ENCODE data around the gene DENND4A. TPM values are rescaled to one million over a fixed set of nuclear protein-coding genes. Genes with fewer than 3 reads are reported as not detected.
"Not testable (repeated sequence)": the region's sequence is repeated elsewhere in the genome, so short reads cannot be mapped to it uniquely, and the experiment has no call there.

Gene DENND4A
- total RNA-seq, 1 donor from 2014 or later, result 17.5 TPM

DNA sequence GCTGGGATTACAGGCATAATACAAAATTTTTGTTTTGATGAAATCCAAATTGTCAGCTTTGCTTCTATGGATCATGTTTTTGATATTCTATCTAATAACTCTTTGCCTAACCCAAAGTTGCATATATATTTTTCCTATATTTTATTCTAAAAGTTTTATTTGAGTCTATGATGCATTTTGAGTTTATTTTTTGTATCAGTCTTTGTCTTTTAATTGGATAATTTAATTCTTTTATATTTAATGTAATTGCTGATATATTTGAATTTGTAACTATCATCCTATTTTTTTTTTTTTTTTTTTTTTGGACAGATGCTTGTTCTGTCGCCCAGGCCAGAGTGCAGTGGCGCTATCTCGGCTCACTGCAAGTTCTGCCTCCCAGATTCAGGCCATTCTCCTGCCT, 19.7 kb upstream of the DENND4A start:
- H3K27me3 Mint-ChIP-seq, result no peaks in the 10 kb centered on the region
- no peak overlapping the region for H3K27ac Mint-ChIP-seq
- TF ChIP-seq, protein P1, sequence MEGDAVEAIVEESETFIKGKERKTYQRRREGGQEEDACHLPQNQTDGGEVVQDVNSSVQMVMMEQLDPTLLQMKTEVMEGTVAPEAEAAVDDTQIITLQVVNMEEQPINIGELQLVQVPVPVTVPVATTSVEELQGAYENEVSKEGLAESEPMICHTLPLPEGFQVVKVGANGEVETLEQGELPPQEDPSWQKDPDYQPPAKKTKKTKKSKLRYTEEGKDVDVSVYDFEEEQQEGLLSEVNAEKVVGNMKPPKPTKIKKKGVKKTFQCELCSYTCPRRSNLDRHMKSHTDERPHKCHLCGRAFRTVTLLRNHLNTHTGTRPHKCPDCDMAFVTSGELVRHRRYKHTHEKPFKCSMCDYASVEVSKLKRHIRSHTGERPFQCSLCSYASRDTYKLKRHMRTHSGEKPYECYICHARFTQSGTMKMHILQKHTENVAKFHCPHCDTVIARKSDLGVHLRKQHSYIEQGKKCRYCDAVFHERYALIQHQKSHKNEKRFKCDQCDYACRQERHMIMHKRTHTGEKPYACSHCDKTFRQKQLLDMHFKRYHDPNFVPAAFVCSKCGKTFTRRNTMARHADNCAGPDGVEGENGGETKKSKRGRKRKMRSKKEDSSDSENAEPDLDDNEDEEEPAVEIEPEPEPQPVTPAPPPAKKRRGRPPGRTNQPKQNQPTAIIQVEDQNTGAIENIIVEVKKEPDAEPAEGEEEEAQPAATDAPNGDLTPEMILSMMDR (IDR thresholded peaks at IDR 0.05; ENCODE audit: unreplicated experiment), result no peak
- no peak for DNase-seq (ENCODE audit: low spot score, unreplicated experiment)
- H3K4me1 Mint-ChIP-seq (ENCODE audit: low read depth), result no peaks in the 10 kb centered on the region
- H3K36me3 Mint-ChIP-seq (ENCODE audit: insufficient read depth), result no peaks in the 10 kb centered on the region
- peaks cover 3% of the 10 kb centered on the region for H3K9me3 Mint-ChIP-seq (ENCODE audit: low read depth)
- H3K4me3 Mint-ChIP-seq (ENCODE audit: low read depth), result no peak overlapping the region

DNA sequence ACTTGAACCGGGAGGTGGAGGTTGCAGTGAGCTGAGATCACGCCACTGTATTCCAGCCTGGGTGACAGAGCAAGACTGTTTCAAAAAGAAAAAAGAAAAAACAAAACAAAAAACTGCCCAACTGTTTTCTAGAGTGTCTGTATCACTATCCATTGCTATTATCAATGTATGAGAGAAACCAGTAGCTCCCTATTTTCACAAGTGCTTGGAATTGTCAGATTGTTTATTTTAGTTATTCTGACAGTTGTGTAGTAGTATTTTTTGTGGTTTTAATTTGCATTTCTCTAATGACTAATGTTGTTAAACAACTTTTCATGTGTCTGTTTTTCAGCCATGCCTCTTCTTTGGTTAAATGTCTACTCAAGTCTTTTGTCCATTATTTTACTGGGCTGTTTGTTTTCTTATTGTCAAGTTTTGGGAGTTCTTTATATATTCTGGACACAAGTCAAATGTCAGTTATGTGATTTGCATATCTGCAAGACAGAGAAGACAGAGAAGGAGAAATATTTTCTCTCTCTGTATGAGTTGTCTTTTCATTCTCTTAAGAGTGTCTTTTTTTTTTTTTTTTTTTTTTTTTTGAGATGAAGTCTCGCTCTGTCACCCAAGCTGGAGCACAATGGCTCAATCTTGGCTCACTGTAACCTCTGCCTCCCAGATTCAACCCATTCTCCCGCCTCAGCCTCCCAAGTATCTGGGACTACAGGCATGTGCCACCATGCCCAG, 19.1 kb upstream of the DENND4A start:
- not testable (repeated sequence) for H3K4me3 Mint-ChIP-seq (ENCODE audit: low read depth); H3K4me1 Mint-ChIP-seq (ENCODE audit: low read depth); H3K36me3 Mint-ChIP-seq (ENCODE audit: insufficient read depth); H3K27me3 Mint-ChIP-seq; DNase-seq (ENCODE audit: low spot score, unreplicated experiment); H3K27ac Mint-ChIP-seq; H3K9me3 Mint-ChIP-seq (ENCODE audit: low read depth)

DNA sequence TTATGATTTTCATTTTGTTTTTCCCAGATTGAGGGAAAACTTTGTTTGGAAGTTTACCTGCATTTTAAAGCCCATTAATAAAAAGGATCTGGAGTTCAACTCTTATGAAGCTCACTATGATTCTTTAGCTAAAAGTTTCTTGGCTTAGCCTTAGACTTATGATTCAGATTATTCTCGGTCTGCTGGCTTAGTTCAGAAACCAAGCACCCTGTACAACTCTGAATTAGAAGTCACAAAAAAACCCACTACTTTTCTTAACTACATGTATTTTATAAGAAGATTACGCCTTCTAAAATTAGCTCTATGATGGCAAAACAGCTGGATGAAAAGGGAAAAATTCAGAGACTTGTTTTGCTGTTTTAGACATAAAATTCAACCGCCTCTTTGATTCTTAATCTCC, 14.3 kb upstream of the DENND4A start:
- DNase-seq (ENCODE audit: low spot score, unreplicated experiment), result no peak
- no peak overlapping the region for H3K27ac Mint-ChIP-seq
- no peaks in the 10 kb centered on the region for H3K36me3 Mint-ChIP-seq (ENCODE audit: insufficient read depth)
- TF ChIP-seq, protein P1 (IDR thresholded peaks at IDR 0.05; ENCODE audit: unreplicated experiment), result no peak
- no peaks in the 10 kb centered on the region for H3K9me3 Mint-ChIP-seq (ENCODE audit: low read depth)
- no peaks in the 10 kb centered on the region for H3K27me3 Mint-ChIP-seq
- H3K4me1 Mint-ChIP-seq (ENCODE audit: low read depth), result peaks cover 7% of the 10 kb centered on the region
- no peak overlapping the region for H3K4me3 Mint-ChIP-seq (ENCODE audit: low read depth)

DNA sequence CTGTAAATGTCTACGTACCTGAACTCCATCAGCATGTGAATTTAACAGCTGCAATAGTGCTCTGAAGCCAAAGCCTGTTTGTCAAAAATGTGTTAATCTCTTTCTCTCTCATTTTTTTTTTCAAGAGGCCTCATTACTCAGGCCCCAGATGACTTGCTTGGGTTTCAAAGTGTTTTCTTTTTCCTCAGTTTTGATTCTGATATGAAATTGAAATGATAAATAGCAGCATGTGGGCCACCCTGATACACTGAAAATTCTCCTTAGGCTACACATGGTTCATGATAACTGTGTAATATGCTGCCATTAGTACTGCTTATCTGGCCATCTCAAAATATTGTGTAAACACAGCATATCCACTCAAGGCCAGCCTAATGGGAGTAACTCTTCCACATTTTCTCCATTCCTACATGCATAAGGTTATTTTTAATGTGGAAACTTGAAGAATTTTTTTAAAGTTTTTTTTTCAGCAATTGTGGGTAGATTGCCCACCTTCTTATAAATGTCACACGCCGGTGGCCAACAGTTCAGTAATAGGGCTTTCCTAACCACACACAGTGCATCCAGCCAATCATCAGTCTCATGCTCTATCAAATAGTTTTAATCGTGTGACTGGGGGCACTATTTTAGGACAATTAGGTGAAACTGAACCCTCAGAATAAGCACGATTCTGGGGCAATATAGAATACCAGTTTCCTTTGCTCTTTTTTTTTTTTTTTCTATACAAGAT, 13.1 kb upstream of the DENND4A start:
- H3K4me3 Mint-ChIP-seq (ENCODE audit: low read depth), result no peak overlapping the region
- H3K36me3 Mint-ChIP-seq (ENCODE audit: insufficient read depth), result no peaks in the 10 kb centered on the region

DNA sequence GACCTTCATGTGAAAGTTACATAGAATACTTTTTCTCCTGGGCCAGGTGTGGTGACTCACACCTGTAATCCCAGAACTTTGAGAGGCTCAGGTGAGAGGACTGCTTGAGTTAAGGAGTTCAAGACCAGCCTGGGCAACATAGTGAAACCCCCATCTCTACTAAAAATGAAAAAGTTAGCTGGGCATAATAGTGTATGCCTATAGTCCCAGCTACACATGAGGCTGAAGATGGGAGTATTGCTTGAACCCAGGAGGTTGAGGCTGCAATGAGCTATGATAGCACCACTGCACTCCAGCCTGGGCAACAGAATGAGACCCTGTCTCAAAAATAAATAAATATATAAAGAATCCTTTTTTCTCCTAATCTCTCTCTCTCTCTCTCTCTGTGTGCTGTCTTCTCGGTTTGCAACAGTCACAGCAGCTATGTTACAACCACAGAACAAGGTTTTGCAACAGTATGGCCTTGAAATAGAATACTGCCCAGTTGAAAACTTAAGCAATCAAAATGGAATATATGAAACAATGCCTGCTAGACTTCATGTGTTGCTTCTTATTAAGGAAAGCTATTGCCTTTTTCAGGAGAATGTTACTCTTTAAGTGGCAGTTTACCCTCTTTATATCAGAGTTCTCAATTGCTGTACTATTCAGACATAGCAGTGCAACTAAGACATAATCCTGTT, 12.3 kb upstream of the DENND4A start:
- Mint-ChIP-seq H3K4me3 (ENCODE audit: low read depth) (no peak overlapping the region), H3K9me3 (ENCODE audit: low read depth) (no peaks in the 10 kb centered on the region), H3K27ac (no peak overlapping the region)

More for the DNA sequence above, 13.1 kb upstream of the DENND4A start:
- H3K4me1 Mint-ChIP-seq (ENCODE audit: low read depth), result peaks cover 11% of the 10 kb centered on the region
- H3K9me3 Mint-ChIP-seq (ENCODE audit: low read depth), result no peaks in the 10 kb centered on the region
- TF ChIP-seq, protein P1 (IDR thresholded peaks at IDR 0.05; ENCODE audit: unreplicated experiment), result no peak
- no peaks in the 10 kb centered on the region for H3K27me3 Mint-ChIP-seq
- DNase-seq (ENCODE audit: low spot score, unreplicated experiment), result no peak
- no peak overlapping the region for H3K27ac Mint-ChIP-seq

More for the DNA sequence above, 12.3 kb upstream of the DENND4A start:
- DNase-seq (ENCODE audit: low spot score, unreplicated experiment), result no peak
- peaks cover 11% of the 10 kb centered on the region for H3K4me1 Mint-ChIP-seq (ENCODE audit: low read depth)
- H3K36me3 Mint-ChIP-seq (ENCODE audit: insufficient read depth), result no peaks in the 10 kb centered on the region
- TF ChIP-seq, protein P1 (IDR thresholded peaks at IDR 0.05; ENCODE audit: unreplicated experiment), result no peak
- H3K27me3 Mint-ChIP-seq, result no peaks in the 10 kb centered on the region
